Skeletal muscle cell (primary cell): ENCODE results near the gene LHCGR.

ENCODE experiments used
- DNase-seq: peaks from one replicate; pipeline ENCODE4 v3.0.0-alpha.2; 2010; ENCODE audit warnings: low read depth
- H3K4me3 ChIP-seq: 2 replicates; pipeline ENCODE4 v1.5.1; 2011; ENCODE audit warnings: low read depth, mild to moderate bottlenecking, control low read depth, low read length, moderate library complexity

LHCGR gene

GRCh38 chr2:48755473-48755872 lies at the start of gene LHCGR:
Gene LHCGR, minus strand, starts transcription at chr2:48755724. Its CDS starts 53 bp downstream, at chr2:48755671.
- DNase-seq, result no peak

GRCh38 chr2:48799601-48800000 lies 44.1 kb upstream of the LHCGR start:
- H3K4me3 ChIP-seq, result no peak overlapping the region
- DNase-seq, result no peak

More at GRCh38 chr2:48755473-48755872, at the start of gene LHCGR:
- H3K4me3 ChIP-seq, result peak within 1 kb of the TSS; percentile 26

- no peak overlapping the region for H3K4me3 ChIP-seq
- no peak for DNase-seq
These were observed 39.5 kb upstream of the LHCGR start for GRCh38 chr2:48795065-48795464.

- DNase-seq, result no peak
- no peak overlapping the region for H3K4me3 ChIP-seq
These were observed 38.1 kb upstream of the LHCGR start for GRCh38 chr2:48793671-48794070.

- H3K4me3 ChIP-seq, result no peak overlapping the region
These were observed 36.5 kb upstream of the LHCGR start for GRCh38 chr2:48792030-48792429.

GRCh38 chr2:48790407-48791170 lies 35.1 kb upstream of the LHCGR start:
- no peak for DNase-seq

More at GRCh38 chr2:48792030-48792429, 36.5 kb upstream of the LHCGR start:
- DNase-seq, result no peak

GRCh38 chr2:48787580-48787979 lies 32.1 kb upstream of the LHCGR start:
- H3K4me3 ChIP-seq, result no peak overlapping the region
- DNase-seq, result no peak

More at GRCh38 chr2:48790407-48791170, 35.1 kb upstream of the LHCGR start:
- no peak overlapping the region for H3K4me3 ChIP-seq

GRCh38 chr2:48781366-48781765 lies 25.8 kb upstream of the LHCGR start:
- DNase-seq, result no peak
- H3K4me3 ChIP-seq, result no peak overlapping the region

GRCh38 chr2:48779019-48779716 lies 23.6 kb upstream of the LHCGR start:
- no peak for DNase-seq

GRCh38 chr2:48774251-48774650 lies 18.7 kb upstream of the LHCGR start:
- H3K4me3 ChIP-seq, result no peak overlapping the region
- no peak for DNase-seq

More at GRCh38 chr2:48779019-48779716, 23.6 kb upstream of the LHCGR start:
- H3K4me3 ChIP-seq, result no peak overlapping the region

- DNase-seq, result no peak
- H3K4me3 ChIP-seq, result no peak overlapping the region
These were observed 15.9 kb upstream of the LHCGR start for GRCh38 chr2:48771241-48772014.

GRCh38 chr2:48770181-48770580 lies 14.7 kb upstream of the LHCGR start:
- DNase-seq, result no peak
- no peak overlapping the region for H3K4me3 ChIP-seq

GRCh38 chr2:48768669-48769068 lies 13.1 kb upstream of the LHCGR start:
- H3K4me3 ChIP-seq, result no peak overlapping the region
- no peak for DNase-seq

GRCh38 chr2:48767330-48767729 lies 11.8 kb upstream of the LHCGR start:
- no peak overlapping the region for H3K4me3 ChIP-seq
- no peak for DNase-seq

GRCh38 chr2:48760826-48761225 lies 5.3 kb upstream of the LHCGR start:
- no peak overlapping the region for H3K4me3 ChIP-seq
- DNase-seq, result no peak

GRCh38 chr2:48759682-48760081 lies 4.2 kb upstream of the LHCGR start:
- DNase-seq, result no peak
- no peak overlapping the region for H3K4me3 ChIP-seq

- DNase-seq, result no peak
- H3K4me3 ChIP-seq, result no peak overlapping the region
These were observed 765 bp upstream of the LHCGR start for GRCh38 chr2:48756289-48756688.

- H3K4me3 ChIP-seq, result no peak overlapping the region
- DNase-seq, result no peak
These were observed 650 bp downstream of the LHCGR start for GRCh38 chr2:48754874-48755273.

- no peak overlapping the region for H3K4me3 ChIP-seq
- DNase-seq, result no peak
These were observed 2.3 kb downstream of the LHCGR start for GRCh38 chr2:48753228-48753627.

GRCh38 chr2:48750128-48750739 lies 5.3 kb downstream of the LHCGR start:
- no peak for DNase-seq
- no peak overlapping the region for H3K4me3 ChIP-seq
